Body of pancreas (tissue), 4 donors: ENCODE data around the gene CLPSL1.

ENCODE experiments used
- CTCF ChIP-seq, 7 experiments: fragments of 450-650 bp in 4 of 7; fragments of 200-600 bp in 3 of 7; sonication (generic) in 3 of 7; IDR thresholded peaks; one replicate each; pipeline ENCODE4 v1.5.1; 2016 to 2019; ENCODE audit warnings: antibody characterized with exemption in 7 of 7
- POLR2A ChIP-seq, 3 donors: fragments of 450-650 bp; IDR thresholded peaks; one replicate each; pipeline ENCODE4 v1.6.1; 2016; ENCODE audit warnings: antibody characterized with exemption in 3 of 3, mild to moderate bottlenecking in 2 of 3

GRCh38 chr6:35786272-35786671 lies 5.5 kb downstream of the CLPSL1 start:
- TF ChIP-seq POLR2A (IDR thresholded peaks at IDR 0.05) (no peak), CTCF (IDR thresholded peaks at IDR 0.05) (no peak)
